Activated naive CD8-positive, alpha-beta T cell (primary cell): ENCODE measurements around the gene ACOT12.
A peak's percentile ranks its signal among the peaks of the same experiment; 100 is the strongest.

Source experiments
- H3K27ac Mint-ChIP-seq: one replicate; pipeline ENCODE4 v1.8.0; 2021; ENCODE audit warnings: mixed read lengths
- H3K27me3 Mint-ChIP-seq: one replicate; pipeline ENCODE4 v1.8.0; 2021; ENCODE audit warnings: mixed read lengths
- H3K36me3 Mint-ChIP-seq: one replicate; pipeline ENCODE4 v1.8.0; 2021; ENCODE audit warnings: mixed read lengths
- H3K4me1 Mint-ChIP-seq: one replicate; pipeline ENCODE4 v1.8.0; 2021; ENCODE audit warnings: low read depth, mixed read lengths
- H3K4me3 Mint-ChIP-seq: one replicate; pipeline ENCODE4 v1.8.0; 2021; ENCODE audit warnings: mild to moderate bottlenecking, mixed read lengths
- H3K9me3 Mint-ChIP-seq: one replicate; pipeline ENCODE4 v1.8.0; 2021; ENCODE audit warnings: low read depth, mixed read lengths

The ACOT12 gene

DNA sequence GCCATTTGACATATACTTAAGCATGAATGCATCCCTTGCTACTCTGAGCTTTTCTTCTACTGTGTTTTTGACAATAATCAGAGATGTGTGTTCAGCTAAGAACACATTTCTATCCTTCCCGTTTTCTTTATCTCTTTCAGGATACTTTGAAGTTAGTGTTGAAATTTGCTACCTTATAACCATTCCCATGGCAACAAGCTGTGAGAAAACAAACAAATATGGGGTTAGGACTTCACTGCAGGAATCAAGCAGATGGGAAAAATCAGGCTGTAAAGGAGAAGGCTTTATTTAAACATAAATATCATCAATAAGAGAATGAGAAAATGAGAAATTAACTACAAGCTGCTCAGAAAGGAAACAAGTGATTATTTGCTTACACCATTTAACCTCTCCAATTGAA is 57.4 kb downstream of the ACOT12 start:
- Mint-ChIP-seq H3K4me3 (no peak overlapping the region), H3K9me3 (no peaks in the 10 kb centered on the region), H3K27me3 (no peaks in the 10 kb centered on the region), H3K4me1 (no peaks in the 10 kb centered on the region), H3K36me3 (no peaks in the 10 kb centered on the region), H3K27ac (no peak overlapping the region)

DNA sequence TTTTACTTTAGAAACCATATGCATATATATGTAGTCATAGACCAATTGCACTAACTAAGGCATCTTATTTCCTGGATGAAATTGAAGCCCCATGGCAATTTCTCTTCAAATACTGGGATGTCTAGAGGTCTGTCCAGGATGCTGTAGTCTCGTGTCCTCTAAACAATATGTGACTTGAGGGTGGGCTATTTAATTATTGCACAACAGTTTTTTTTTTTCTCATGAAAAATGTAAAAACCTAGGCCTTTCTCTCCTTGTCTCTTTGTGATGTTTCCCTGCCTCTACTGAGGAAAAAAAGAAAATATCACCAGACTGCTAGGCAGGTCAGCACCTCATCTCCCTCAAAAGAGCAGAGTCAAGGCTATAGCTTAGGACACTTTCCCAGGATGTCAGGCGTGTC is 58.0 kb downstream of the ACOT12 start:
- no peaks in the 10 kb centered on the region for H3K27me3 Mint-ChIP-seq
- H3K4me1 Mint-ChIP-seq: no peaks in the 10 kb centered on the region
- H3K27ac Mint-ChIP-seq: no peak overlapping the region
- H3K36me3 Mint-ChIP-seq: no peaks in the 10 kb centered on the region
- H3K9me3 Mint-ChIP-seq: no peaks in the 10 kb centered on the region
- H3K4me3 Mint-ChIP-seq: no peak overlapping the region

DNA sequence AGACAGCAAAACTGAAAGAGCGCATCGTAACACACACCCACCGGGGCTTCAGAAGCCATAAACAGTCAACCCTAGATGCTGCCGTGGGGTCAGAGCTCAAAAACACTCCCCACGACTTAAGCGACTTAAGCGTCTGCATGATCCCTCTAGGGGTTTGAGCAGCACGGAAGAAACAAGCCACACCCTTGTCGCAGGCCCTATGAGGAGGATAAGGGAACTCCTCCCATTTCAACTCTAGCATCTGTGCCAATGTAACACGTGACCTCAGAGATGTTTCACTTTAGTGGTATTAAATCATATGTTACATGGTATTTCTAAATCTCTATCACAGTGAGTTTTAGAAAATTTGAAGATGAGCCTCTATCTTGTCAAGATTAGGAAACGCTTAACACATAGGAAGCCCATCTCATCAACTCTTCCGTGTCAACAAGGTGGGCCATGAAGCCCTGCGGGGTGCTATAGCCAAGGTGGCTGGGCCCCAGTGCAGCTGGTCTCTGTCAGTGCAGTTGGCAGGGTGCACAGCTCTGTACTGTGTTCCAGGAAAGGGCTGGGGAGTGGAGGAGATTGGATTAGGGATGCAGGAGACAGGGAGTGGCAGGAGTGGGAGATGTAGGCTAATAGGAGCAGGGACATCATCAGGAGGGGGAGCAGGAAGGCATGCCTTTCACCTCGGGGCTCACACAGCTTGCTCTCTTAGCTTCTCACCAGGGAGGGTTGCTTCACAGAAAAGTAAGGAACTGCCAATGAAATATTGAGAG is 59.5 kb downstream of the ACOT12 start:
- H3K9me3 Mint-ChIP-seq: no peaks in the 10 kb centered on the region
- H3K36me3 Mint-ChIP-seq: no peaks in the 10 kb centered on the region
- no peak overlapping the region for H3K4me3 Mint-ChIP-seq
- H3K27me3 Mint-ChIP-seq: no peaks in the 10 kb centered on the region
- no peak overlapping the region for H3K27ac Mint-ChIP-seq
- H3K4me1 Mint-ChIP-seq: no peaks in the 10 kb centered on the region

DNA sequence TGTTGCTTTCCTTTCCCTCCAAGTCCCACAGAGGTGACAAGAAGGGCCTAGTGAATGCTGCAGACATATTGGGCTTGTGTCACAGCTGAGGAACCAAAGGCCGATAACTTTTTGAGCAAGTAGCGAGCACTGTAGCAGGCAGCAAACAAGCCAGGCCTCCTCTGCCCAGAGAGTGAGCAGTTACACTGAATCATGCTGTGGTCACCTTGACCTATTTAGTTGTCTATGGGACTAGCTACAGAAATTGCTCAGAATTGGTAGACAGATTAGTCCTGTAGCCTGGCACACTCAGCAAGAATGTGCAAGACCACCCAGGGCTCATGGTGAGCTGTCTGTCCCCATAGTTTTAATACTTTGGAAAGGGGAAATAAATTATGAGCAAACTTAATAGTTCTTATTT is 67.4 kb downstream of the ACOT12 start:
- no peaks in the 10 kb centered on the region for H3K9me3 Mint-ChIP-seq
- no peak overlapping the region for H3K27ac Mint-ChIP-seq
- peaks cover 2% of the 10 kb centered on the region for H3K27me3 Mint-ChIP-seq
- H3K4me1 Mint-ChIP-seq: no peaks in the 10 kb centered on the region
- no peak overlapping the region for H3K4me3 Mint-ChIP-seq
- H3K36me3 Mint-ChIP-seq: no peaks in the 10 kb centered on the region

DNA sequence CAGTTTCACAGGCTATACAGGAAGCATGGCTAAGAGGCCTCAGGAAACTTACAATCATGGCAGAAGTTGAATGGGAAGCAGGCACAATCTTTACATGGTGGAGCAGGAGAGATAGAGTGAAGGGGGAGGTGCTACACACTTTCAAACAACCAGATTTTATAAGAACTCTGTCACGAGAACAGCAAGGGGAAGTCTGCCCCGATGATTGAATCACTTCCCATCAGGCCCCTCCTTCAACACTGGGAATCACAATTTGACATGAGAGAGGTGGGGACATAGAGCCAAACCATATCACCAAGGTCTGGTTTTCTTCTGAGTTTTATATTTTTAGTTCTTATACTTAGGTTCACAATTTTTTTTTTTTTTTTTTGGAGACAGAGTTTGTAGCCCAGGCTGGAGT is 76.4 kb downstream of the ACOT12 start:
- Mint-ChIP-seq H3K36me3 (no peaks in the 10 kb centered on the region), H3K4me1 (no peaks in the 10 kb centered on the region), H3K4me3 (no peak overlapping the region), H3K27me3 (no peaks in the 10 kb centered on the region), H3K9me3 (no peaks in the 10 kb centered on the region), H3K27ac (no peak overlapping the region)

DNA sequence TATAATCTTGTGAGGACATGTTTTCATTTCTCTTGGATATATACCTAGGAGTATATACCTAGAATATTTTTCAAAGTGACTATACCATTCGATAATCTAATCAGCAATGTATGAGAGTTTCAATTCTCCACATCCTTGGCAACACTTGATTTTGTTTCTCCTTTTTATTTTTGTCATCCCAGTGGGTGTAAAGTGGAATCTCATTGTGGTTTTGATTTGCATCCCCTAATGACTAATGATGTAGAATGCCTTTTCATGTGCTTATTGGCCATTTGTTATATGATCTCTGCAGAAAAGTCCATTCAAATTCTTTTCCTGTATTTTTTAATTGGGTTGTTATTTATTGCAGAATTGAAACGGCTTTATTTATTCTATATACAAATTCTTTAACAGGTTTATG is 77.4 kb downstream of the ACOT12 start:
- Mint-ChIP-seq H3K4me1 (no peaks in the 10 kb centered on the region), H3K27me3 (no peaks in the 10 kb centered on the region), H3K4me3 (no peak overlapping the region), H3K36me3 (peaks cover 1% of the 10 kb centered on the region), H3K9me3 (no peaks in the 10 kb centered on the region), H3K27ac (no peak overlapping the region)

DNA sequence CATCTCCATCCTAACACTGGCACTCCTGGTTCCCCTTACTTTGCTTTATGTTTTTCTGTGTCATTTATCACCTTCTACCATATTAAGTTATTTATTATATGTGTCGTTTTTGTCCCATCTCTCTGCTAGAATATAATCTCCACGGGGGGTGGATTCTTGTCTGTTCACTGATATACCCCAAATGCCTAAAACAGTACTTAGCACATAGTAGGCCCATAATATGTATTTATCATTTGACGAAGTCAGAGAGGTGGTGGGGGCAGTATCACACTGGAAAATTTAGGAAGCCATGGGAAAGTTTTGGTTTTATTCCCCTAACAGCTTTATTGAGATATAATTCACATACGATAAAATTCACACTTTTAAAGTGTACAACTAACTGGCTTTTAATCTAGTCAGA is 78.1 kb downstream of the ACOT12 start:
- no peaks in the 10 kb centered on the region for H3K4me1 Mint-ChIP-seq
- H3K9me3 Mint-ChIP-seq: no peaks in the 10 kb centered on the region
- H3K27me3 Mint-ChIP-seq: no peaks in the 10 kb centered on the region
- peaks cover 2% of the 10 kb centered on the region for H3K36me3 Mint-ChIP-seq
- no peak overlapping the region for H3K4me3 Mint-ChIP-seq
- H3K27ac Mint-ChIP-seq: no peak overlapping the region

DNA sequence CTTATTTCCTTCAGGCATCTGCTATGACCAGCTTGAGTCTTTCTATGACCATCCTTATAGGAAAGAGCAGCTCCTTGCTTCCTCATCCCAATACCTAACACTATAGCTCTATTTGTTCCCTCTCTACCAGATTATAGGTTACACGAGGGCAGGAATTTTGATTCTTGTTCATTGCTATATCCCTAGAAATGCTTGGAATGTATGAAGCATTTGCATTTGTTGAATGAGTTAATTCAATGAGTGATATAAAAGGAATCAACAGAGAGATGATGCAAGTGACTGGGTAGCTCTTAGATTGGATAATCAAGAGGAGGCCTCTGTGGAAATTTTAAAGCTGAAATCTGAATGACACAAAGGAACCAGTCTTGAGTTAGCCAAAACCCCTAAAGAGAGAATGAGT is 78.6 kb downstream of the ACOT12 start:
- H3K27ac Mint-ChIP-seq: no peak overlapping the region
- no peaks in the 10 kb centered on the region for H3K4me1 Mint-ChIP-seq
- H3K36me3 Mint-ChIP-seq: peaks cover 2% of the 10 kb centered on the region
- no peaks in the 10 kb centered on the region for H3K27me3 Mint-ChIP-seq
- no peak overlapping the region for H3K4me3 Mint-ChIP-seq
- no peaks in the 10 kb centered on the region for H3K9me3 Mint-ChIP-seq

DNA sequence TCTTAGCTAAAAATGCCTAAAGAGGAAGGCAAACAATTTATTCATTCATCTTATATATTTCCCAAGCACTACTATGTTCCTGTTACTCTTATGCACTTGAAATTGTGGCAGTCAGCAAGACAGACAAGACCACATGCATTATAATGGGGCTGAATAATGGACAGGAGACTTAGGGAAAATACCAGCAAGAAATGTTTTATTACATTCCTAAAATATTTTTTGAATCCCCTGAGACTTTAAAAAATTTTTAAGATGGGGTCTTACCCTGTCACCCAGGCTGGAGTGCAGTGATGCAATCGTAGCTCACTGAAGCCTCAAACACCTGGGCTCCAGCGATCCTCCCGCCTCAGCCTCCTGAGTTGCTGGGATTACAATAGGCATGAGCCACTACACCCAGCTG is 79.4 kb downstream of the ACOT12 start:
- Mint-ChIP-seq H3K4me3 (no peak overlapping the region), H3K27me3 (no peaks in the 10 kb centered on the region), H3K9me3 (no peaks in the 10 kb centered on the region), H3K4me1 (no peaks in the 10 kb centered on the region), H3K27ac (no peak overlapping the region), H3K36me3 (peaks cover 2% of the 10 kb centered on the region)

DNA sequence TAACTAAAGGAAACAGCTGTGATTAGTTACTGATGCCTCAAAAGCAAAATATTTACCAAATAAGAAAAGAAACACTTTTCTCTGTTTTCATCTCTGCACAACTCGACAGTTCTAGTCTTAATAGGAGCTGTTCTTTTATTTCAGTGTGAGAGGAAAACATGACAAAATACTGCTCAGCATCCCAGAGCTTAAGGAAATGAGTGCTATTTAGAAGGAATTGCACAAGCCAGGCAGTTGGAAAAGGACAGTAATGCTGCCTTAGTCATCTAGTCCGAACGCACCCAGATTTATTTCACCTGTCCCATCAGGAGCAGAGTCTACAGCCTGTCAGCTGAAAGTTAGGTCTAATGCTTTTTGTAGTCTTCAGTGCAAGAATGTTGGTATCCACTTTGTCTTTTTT is 80.2 kb downstream of the ACOT12 start:
- H3K4me3 Mint-ChIP-seq: no peak overlapping the region
- peaks cover 4% of the 10 kb centered on the region for H3K36me3 Mint-ChIP-seq
- H3K4me1 Mint-ChIP-seq: no peaks in the 10 kb centered on the region
- H3K27me3 Mint-ChIP-seq: no peaks in the 10 kb centered on the region
- H3K9me3 Mint-ChIP-seq: no peaks in the 10 kb centered on the region
- H3K27ac Mint-ChIP-seq: no peak overlapping the region

DNA sequence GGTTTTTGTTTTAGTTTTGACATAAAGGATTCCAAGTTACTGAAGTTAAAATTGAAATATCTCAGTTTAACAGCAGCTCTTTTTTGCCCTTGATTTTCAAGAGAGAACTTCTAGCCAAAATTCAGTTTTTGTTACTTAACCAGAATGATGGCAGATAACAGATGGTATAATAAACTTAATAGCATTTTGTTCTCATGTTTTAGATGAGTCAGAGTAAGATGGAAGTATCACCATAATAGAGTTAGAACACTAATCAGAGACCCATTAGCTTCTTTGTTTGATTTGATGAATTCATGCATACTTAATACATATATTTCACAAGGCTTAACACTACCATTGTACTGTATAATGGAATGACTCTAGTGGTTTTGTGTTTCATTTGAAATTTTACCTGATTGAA is 80.7 kb downstream of the ACOT12 start:
- Mint-ChIP-seq H3K9me3 (no peaks in the 10 kb centered on the region), H3K4me3 (no peak overlapping the region), H3K4me1 (no peaks in the 10 kb centered on the region), H3K27ac (no peak overlapping the region), H3K36me3 (peaks cover 4% of the 10 kb centered on the region), H3K27me3 (no peaks in the 10 kb centered on the region)

DNA sequence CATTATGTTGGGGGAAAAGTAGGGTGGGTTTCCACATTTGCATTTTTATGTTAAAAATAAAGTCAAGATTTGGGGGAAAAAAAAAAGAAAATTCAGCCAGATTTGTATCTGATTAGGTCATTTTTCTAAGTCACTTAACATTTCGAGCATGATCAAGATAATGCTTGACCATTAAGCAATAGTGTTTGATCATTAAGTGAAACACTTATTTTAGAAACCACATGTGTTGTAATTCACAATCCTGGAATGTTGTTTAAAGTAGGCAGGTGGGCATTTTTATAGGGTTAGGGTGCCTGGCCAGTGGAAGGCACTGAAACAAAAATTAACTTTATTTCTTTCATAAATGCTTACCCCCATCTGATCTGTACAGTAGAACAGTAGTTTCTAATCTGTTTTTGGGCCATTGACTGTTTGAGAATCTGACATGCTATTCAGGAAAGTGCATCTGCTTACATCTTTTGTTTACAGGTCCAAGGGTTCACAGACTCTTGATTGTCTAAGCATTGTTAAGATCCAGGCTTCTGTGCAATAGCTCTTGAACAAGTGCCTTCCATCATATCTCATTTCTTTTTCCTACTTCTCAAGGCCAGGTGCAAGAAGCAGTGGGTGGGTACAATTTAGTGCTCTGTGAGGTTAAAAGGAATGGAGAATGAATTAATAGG is 83.4 kb downstream of the ACOT12 start:
- peak overlapping the region; percentile 46 for H3K27ac Mint-ChIP-seq
- H3K4me1 Mint-ChIP-seq: peaks cover 5% of the 10 kb centered on the region
- no peaks in the 10 kb centered on the region for H3K9me3 Mint-ChIP-seq
- H3K36me3 Mint-ChIP-seq: peaks cover 4% of the 10 kb centered on the region
- H3K4me3 Mint-ChIP-seq: no peak overlapping the region
- H3K27me3 Mint-ChIP-seq: no peaks in the 10 kb centered on the region

DNA sequence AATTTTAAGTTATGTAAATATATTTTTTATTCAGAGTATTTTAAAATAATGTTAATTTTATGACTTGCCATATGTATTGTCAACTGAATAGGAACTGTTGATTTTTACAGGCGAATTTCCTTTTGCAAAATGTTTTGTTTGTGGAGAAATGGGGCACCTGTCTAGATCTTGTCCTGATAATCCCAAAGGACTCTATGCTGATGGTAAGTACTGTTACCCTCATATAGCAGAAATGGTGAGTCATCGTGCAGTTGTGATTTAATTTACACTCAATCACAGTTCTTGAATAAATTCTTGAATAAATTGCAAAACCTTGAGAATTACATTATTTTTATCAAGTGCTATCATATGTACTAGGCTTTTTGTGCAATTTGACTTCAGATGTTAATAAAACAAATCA is 85.1 kb downstream of the ACOT12 start:
- H3K9me3 Mint-ChIP-seq: no peaks in the 10 kb centered on the region
- peaks cover 9% of the 10 kb centered on the region for H3K36me3 Mint-ChIP-seq
- H3K27ac Mint-ChIP-seq: no peak overlapping the region
- H3K4me1 Mint-ChIP-seq: peaks cover 14% of the 10 kb centered on the region
- H3K27me3 Mint-ChIP-seq: no peaks in the 10 kb centered on the region
- no peak overlapping the region for H3K4me3 Mint-ChIP-seq

DNA sequence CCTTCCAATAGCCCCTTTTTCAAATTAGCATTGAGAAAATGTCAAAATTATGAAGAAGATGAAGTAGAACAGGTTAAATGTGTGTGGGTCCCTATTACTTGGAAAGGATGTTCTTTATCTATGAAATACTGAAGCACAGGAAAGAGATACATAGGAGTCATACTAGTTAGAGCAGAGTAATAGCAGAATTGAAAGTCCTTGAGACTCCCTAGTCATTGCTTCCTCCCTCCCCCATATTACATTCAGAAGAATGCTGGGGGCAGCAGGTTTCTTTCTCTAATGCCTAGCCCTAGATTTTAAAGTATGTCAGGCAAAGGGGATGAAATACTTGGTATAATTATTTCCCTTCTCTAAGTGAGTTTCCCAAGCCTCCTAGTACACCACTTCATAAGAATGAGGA is 88.1 kb downstream of the ACOT12 start:
- no peak overlapping the region for H3K27ac Mint-ChIP-seq
- H3K36me3 Mint-ChIP-seq: peaks cover 7% of the 10 kb centered on the region
- H3K4me3 Mint-ChIP-seq: no peak overlapping the region
- H3K4me1 Mint-ChIP-seq: peaks cover 29% of the 10 kb centered on the region
- H3K27me3 Mint-ChIP-seq: no peaks in the 10 kb centered on the region
- H3K9me3 Mint-ChIP-seq: no peaks in the 10 kb centered on the region

DNA sequence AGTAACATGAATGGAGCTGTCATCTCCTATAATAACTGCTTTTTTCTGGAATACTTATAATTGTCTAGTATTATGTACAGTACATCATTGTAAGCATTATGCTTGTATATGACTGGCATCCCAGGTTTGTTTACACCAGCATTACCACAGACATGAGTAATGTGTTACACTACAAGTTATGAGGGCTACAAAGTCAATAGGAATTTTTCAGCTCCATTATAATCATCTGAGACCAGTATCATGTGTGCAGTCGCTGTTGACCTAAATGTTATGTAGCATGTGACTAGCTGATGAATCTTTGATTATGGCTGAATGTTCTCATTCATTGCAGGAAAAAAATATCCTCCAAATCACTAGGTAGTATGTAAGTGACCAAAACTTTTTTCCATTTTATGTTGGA is 90.4 kb downstream of the ACOT12 start:
- Mint-ChIP-seq H3K36me3 (peaks cover 5% of the 10 kb centered on the region), H3K4me3 (peak overlapping the region; percentile 65), H3K9me3 (no peaks in the 10 kb centered on the region), H3K27ac (peak overlapping the region; percentile 23), H3K4me1 (peaks cover 43% of the 10 kb centered on the region), H3K27me3 (no peaks in the 10 kb centered on the region)

DNA sequence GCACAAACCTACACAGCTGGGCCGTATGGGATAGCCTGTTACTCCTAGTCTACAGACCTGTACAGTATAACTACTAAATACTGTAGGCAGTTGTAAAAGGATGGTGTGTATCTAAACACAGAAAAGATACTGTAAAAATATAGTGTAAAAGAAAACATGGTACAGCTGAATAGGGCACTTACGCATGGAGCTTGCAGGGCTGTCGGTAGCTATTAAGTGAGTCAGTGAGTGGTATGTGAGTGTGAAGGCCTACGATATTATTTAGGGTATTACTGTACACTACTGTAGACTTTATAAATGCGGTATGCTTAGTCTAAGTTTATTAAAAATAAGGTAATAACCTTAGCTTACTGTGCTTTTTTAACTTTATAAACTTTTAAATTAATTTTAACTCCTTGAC is 91.3 kb downstream of the ACOT12 start:
- Mint-ChIP-seq H3K9me3 (no peaks in the 10 kb centered on the region), H3K27ac (no peak overlapping the region), H3K4me1 (peaks cover 49% of the 10 kb centered on the region), H3K27me3 (no peaks in the 10 kb centered on the region), H3K36me3 (peaks cover 5% of the 10 kb centered on the region), H3K4me3 (peak overlapping the region; percentile 96)
